Stimulated activated naive B cell treated with anti-CD40 and anti-IgM and Interleukin-4, amounts not matched to agents 10 μg/mL and 1 μg/mL and 100 μg/mL, for 72 hours (primary cell): Measurements from ENCODE around the gene CEP95.

Experiments
- ATAC-seq, 2 donors: fragments of 150-1000 bp; cut with Tn5 transposase; replicated peaks; 2 replicates each; pipeline ENCODE4 v1.10.0; 2021; ENCODE audit warnings: moderate library complexity in 1 of 2
- DNase-seq: peaks from one replicate; pipeline ENCODE4 v3.0.0; 2021
- H3K27ac Mint-ChIP-seq: one replicate; pipeline ENCODE4 v1.8.0; 2022; ENCODE audit warnings: mild to moderate bottlenecking, mixed read lengths
- H3K27me3 Mint-ChIP-seq, 2 donors: one replicate each; pipeline ENCODE4 v1.8.0; 2022; ENCODE audit warnings: mixed read lengths in 2 of 2
- H3K36me3 Mint-ChIP-seq, 2 donors: one replicate each; pipeline ENCODE4 v1.8.0; 2022; ENCODE audit warnings: mixed read lengths in 2 of 2, mild to moderate bottlenecking in 1 of 2
- H3K4me1 Mint-ChIP-seq, 2 donors: one replicate each; pipeline ENCODE4 v1.8.0; 2022; ENCODE audit warnings: mixed read lengths in 2 of 2, mild to moderate bottlenecking in 1 of 2
- H3K4me3 Mint-ChIP-seq, 2 donors: one replicate each; pipeline ENCODE4 v1.8.0; 2022; ENCODE audit warnings: mild to moderate bottlenecking in 2 of 2, mixed read lengths in 2 of 2, moderate library complexity in 1 of 2
- H3K9me3 Mint-ChIP-seq, 2 donors: one replicate each; pipeline ENCODE4 v1.8.0; 2022; ENCODE audit warnings: mixed read lengths in 2 of 2, mild to moderate bottlenecking in 1 of 2

Gene CEP95

DNA sequence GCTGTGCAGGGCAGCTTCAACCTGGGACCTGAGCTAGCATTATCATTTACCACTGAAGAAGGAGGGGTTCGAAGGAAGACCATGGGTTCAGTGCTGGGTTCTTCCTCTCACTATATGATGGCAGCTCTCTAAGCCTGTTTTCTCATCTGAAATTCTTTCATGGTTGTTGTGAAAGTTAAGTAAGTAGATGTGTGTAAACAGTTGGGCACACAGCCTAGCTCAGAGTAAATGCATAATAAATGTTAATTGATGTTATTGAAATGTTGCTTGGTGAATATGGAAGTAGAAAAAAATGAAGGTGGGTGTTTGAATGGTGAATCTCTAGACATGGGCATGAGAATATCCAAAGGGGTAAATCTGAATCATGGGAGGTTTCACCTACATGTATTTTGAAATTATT lies 9.1 kb downstream of the CEP95 start:
- ATAC-seq (peak in 1 of 2 donors; percentile 18), DNase-seq (no peak)
- Mint-ChIP-seq H3K36me3 (peaks cover 14 to 38% of the 10 kb centered on the region in 2 donors), H3K27ac (no peak overlapping the region), H3K9me3 (no peaks in the 10 kb centered on the region), H3K27me3 (no peaks in the 10 kb centered on the region), H3K4me3 (no peak overlapping the region), H3K4me1 (peaks cover 7 to 13% of the 10 kb centered on the region in 2 donors)

- H3K4me1 Mint-ChIP-seq, result peaks cover 7 to 12% of the 10 kb centered on the region in 2 donors
- H3K4me3 Mint-ChIP-seq, result no peak overlapping the region
- no peaks in the 10 kb centered on the region for H3K27me3 Mint-ChIP-seq
- DNase-seq (no peak), ATAC-seq (no peak)
- H3K27ac Mint-ChIP-seq, result no peak overlapping the region
- peaks cover 18 to 39% of the 10 kb centered on the region in 2 donors for H3K36me3 Mint-ChIP-seq
- H3K9me3 Mint-ChIP-seq, result no peaks in the 10 kb centered on the region
Measured at GRCh38 chr17:64519601-64520000, 12.8 kb downstream of the CEP95 start.

- H3K27ac Mint-ChIP-seq, result no peak overlapping the region
- no peaks in the 10 kb centered on the region for H3K9me3 Mint-ChIP-seq
- peaks cover 2 to 6% of the 10 kb centered on the region in 2 donors for H3K4me1 Mint-ChIP-seq
- no peaks in the 10 kb centered on the region for H3K27me3 Mint-ChIP-seq
- peaks cover 18 to 34% of the 10 kb centered on the region in 2 donors for H3K36me3 Mint-ChIP-seq
- DNase-seq (no peak), ATAC-seq (no peak)
- H3K4me3 Mint-ChIP-seq, result no peak overlapping the region
Measured at GRCh38 chr17:64520359-64520758, 13.6 kb downstream of the CEP95 start.

DNA sequence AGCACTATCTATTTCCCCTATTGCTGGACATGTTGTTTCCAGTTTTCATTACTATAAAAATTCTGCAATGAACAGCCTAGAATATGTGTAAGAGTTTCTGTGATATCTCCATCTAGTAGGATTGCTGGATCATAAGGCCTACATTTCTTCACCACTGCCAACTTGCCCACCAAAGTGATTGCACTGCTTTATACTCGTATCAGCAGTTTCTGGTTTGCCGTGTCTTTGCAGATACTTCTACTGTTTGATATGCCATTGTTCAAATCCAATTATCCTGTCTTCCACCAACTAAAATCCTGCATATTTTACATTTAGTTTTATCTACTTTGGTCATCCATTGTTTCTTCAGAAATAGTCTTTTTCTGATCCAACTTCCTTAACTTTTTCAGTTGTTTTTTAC lies 21.1 kb downstream of the CEP95 start:
- H3K27ac Mint-ChIP-seq, result no peak overlapping the region
- ATAC-seq (no peak), DNase-seq (no peak)
- H3K27me3 Mint-ChIP-seq, result no peaks in the 10 kb centered on the region
- no peaks in the 10 kb centered on the region for H3K9me3 Mint-ChIP-seq
- peaks cover 8 to 10% of the 10 kb centered on the region in 2 donors for H3K4me1 Mint-ChIP-seq
- no peak overlapping the region for H3K4me3 Mint-ChIP-seq
- peaks cover 34 to 56% of the 10 kb centered on the region in 2 donors for H3K36me3 Mint-ChIP-seq

DNA sequence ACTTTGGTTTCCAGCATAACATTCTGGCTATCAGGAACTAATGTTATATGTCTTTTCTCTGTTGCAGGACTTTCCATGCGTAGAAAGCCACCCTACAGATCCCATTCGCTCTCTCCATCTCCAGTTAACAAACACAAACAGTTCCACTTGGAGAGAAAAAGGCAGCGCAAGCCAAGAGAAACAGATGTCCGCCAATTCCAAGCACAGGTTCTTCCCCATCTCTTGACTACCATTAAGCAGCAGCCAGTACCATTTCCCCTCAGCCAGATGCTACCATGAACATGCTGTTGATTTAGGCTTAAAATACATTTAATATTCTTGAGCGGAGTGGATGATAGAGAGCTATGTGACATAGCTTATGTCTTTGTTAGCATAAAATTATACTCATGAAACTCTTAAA lies 22.4 kb downstream of the CEP95 start:
- Mint-ChIP-seq H3K36me3 (peaks cover 38 to 61% of the 10 kb centered on the region in 2 donors), H3K27me3 (no peaks in the 10 kb centered on the region)

DNA sequence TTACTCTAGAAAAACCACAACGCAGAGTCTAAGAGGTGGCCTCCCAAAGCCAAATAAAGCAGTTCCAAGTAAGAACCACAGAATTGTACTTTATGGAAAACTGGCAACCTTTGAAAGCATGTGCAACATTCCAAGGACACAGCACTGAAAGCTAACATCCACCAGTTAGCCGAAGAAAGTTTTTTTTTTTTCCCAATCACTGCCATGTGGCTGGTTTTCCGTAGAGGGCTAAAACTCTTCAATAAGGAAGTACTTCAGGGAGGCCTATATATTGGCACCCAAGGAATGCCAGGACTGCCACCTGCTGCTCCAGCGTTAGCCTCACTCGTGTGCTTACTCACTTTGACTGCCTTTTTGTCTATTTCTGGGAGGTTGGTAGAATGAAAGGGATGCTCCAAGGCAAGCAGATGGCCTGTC lies 25.2 kb downstream of the CEP95 start:
- ATAC-seq, result no peak
- Mint-ChIP-seq H3K9me3 (no peaks in the 10 kb centered on the region), H3K27ac (no peak overlapping the region), H3K36me3 (peaks cover 41 to 63% of the 10 kb centered on the region in 2 donors), H3K4me3 (no peak overlapping the region), H3K4me1 (peaks cover 12 to 25% of the 10 kb centered on the region in 2 donors), H3K27me3 (no peaks in the 10 kb centered on the region)
- DNase-seq, result no peak

More for the DNA sequence above, 22.4 kb downstream of the CEP95 start:
- H3K4me1 Mint-ChIP-seq, result peaks cover 10 to 16% of the 10 kb centered on the region in 2 donors
- no peaks in the 10 kb centered on the region for H3K9me3 Mint-ChIP-seq
- DNase-seq (no peak), ATAC-seq (no peak)
- no peak overlapping the region for H3K27ac Mint-ChIP-seq
- no peak overlapping the region for H3K4me3 Mint-ChIP-seq

DNA sequence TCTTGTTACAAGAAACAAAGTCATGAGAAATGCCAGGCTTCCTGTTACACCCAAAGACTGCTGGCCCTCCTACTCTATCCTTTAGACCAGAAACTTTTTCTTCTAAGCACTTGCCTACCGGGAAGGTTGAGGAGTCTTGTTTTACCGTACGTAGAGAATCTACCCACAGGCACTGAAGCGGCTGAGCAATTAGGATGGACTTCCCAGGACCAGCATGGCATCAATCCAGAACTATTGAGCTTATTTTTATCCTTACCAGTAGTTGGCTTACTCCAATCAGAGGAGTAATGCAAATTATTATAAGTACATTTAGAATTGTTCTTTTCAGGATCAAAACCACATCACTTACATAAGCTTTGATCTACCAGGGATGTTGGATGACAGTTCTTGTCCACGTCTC lies 25.6 kb downstream of the CEP95 start:
- Mint-ChIP-seq H3K36me3 (peaks cover 43 to 62% of the 10 kb centered on the region in 2 donors), H3K4me1 (peaks cover 10 to 25% of the 10 kb centered on the region in 2 donors), H3K9me3 (no peaks in the 10 kb centered on the region), H3K4me3 (no peak overlapping the region), H3K27ac (no peak overlapping the region), H3K27me3 (no peaks in the 10 kb centered on the region)
- ATAC-seq (no peak), DNase-seq (no peak)

- Mint-ChIP-seq H3K36me3 (peaks cover 44 to 62% of the 10 kb centered on the region in 2 donors), H3K4me1 (peaks cover 10 to 25% of the 10 kb centered on the region in 2 donors), H3K27ac (peak overlapping the region; percentile 72), H3K4me3 (no peak overlapping the region), H3K27me3 (no peaks in the 10 kb centered on the region), H3K9me3 (no peaks in the 10 kb centered on the region)
- DNase-seq (no peak), ATAC-seq (no peak)
Measured at GRCh38 chr17:64533784-64534183, 27.0 kb downstream of the CEP95 start.

- peak; percentile 50 to 52 for ATAC-seq
- peaks cover 46 to 61% of the 10 kb centered on the region in 2 donors for H3K36me3 Mint-ChIP-seq
- H3K27me3 Mint-ChIP-seq, result no peaks in the 10 kb centered on the region
- H3K9me3 Mint-ChIP-seq, result no peaks in the 10 kb centered on the region
- peaks cover 10 to 25% of the 10 kb centered on the region in 2 donors for H3K4me1 Mint-ChIP-seq
- H3K27ac Mint-ChIP-seq, result peak overlapping the region; percentile 72
- DNase-seq, result no peak
- no peak overlapping the region for H3K4me3 Mint-ChIP-seq
Measured at GRCh38 chr17:64534187-64534586, 27.4 kb downstream of the CEP95 start.

- no peak overlapping the region for H3K27ac Mint-ChIP-seq
- H3K4me1 Mint-ChIP-seq, result peaks cover 10 to 25% of the 10 kb centered on the region in 2 donors
Measured at GRCh38 chr17:64535357-64535756, 28.6 kb downstream of the CEP95 start.

DNA sequence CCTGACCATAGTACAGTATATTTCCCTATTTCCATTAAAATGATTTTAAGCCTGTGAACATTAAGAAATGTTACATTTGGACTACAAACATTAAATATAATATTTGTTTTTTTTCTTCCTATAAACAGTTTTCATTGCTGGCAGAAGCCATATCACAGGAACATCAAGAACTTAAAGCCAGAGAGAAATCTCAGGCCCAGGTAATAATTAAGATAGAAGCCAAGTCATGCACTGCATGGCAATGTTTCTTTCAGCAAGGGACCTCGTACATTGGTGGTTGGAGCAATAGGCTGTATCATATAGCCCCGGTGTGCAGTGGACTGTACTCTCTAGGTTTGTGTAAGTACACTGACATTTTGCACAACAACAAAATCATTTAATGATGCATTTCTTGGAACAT lies 30.1 kb downstream of the CEP95 start:
- no peak for ATAC-seq
- H3K36me3 Mint-ChIP-seq, result peaks cover 39 to 56% of the 10 kb centered on the region in 2 donors
- H3K27me3 Mint-ChIP-seq, result no peaks in the 10 kb centered on the region
- H3K27ac Mint-ChIP-seq, result no peak overlapping the region
- peaks cover 4 to 15% of the 10 kb centered on the region in 2 donors for H3K4me1 Mint-ChIP-seq
- DNase-seq, result no peak
- H3K9me3 Mint-ChIP-seq, result no peaks in the 10 kb centered on the region
- H3K4me3 Mint-ChIP-seq, result no peak overlapping the region

More at GRCh38 chr17:64535357-64535756, 28.6 kb downstream of the CEP95 start:
- no peak overlapping the region for H3K4me3 Mint-ChIP-seq
- DNase-seq (no peak), ATAC-seq (peak in 1 of 2 donors; percentile 33)
- no peaks in the 10 kb centered on the region for H3K27me3 Mint-ChIP-seq
- H3K9me3 Mint-ChIP-seq, result no peaks in the 10 kb centered on the region
- peaks cover 42 to 59% of the 10 kb centered on the region in 2 donors for H3K36me3 Mint-ChIP-seq

DNA sequence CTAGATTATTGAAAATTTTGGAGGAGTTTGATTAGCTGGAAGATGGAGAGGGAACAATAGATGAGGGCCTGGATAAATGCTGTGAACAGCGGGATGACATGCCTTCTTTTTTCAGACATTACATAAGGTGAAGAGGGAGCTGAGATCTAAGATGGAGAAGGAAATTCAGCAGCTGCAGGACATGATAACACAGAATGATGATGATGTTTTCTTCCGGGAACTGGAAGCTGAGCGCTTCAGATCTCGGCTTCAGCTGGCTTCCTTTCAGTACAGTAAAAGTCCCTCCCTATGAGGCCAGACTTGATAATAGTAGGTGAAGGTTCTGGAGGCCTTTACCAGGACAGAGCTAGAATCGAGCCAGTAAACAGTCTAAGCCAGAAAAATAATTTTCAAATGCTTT lies 30.7 kb downstream of the CEP95 start:
- no peak for ATAC-seq
- peak overlapping the region; percentile 6 for H3K27ac Mint-ChIP-seq
- H3K4me1 Mint-ChIP-seq, result peaks cover 4 to 15% of the 10 kb centered on the region in 2 donors
- H3K9me3 Mint-ChIP-seq, result no peaks in the 10 kb centered on the region
- no peak for DNase-seq
- H3K36me3 Mint-ChIP-seq, result peaks cover 40 to 54% of the 10 kb centered on the region in 2 donors
- no peaks in the 10 kb centered on the region for H3K27me3 Mint-ChIP-seq
- H3K4me3 Mint-ChIP-seq, result no peak overlapping the region

GRCh38 chr17:64538508-64539130 lies 31.8 kb downstream of the CEP95 start:
- Mint-ChIP-seq H3K4me1 (peaks cover 3 to 9% of the 10 kb centered on the region in 2 donors), H3K36me3 (peaks cover 32 to 50% of the 10 kb centered on the region in 2 donors), H3K27ac (peak overlapping the region; percentile 4), H3K9me3 (no peaks in the 10 kb centered on the region), H3K27me3 (no peaks in the 10 kb centered on the region), H3K4me3 (no peak overlapping the region)
- no peak for ATAC-seq
- DNase-seq, result no peak

DNA sequence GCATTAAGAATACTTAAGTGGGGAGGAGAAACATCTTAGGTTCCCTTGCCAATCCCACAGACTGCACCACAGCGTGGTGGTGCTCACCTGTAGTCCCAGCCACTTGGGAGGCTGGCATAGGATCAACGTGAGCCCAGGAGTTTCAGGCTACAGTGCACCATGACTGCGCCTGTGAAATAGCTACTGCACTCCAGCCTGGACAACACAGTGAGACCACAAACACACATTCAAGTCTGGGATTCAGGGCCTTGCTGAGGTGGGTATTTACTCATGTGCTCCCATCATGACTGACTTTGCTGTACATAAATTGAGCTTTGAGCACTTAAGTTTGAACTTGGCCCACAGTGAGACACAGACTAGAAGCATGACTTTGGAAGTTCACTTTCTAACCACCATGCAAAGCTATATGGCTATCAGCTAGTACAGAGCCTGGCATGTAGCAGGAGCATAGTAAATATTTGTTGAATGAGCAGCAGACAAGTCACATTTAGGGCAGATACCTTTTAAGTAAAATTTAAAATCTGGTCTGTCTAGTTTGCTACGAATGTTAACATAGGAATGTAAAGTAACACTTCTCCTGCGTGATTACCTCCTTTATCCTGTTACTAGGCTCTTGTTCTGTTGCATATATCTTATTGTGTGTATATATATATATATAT lies 33.5 kb downstream of the CEP95 start:
- Mint-ChIP-seq H3K27me3 (no peaks in the 10 kb centered on the region), H3K27ac (no peak overlapping the region), H3K4me3 (no peak overlapping the region), H3K36me3 (peaks cover 26 to 43% of the 10 kb centered on the region in 2 donors), H3K9me3 (no peaks in the 10 kb centered on the region), H3K4me1 (peaks cover 0 to 7% of the 10 kb centered on the region in 2 donors)
- DNase-seq (no peak), ATAC-seq (no peak)

- ATAC-seq (no peak), DNase-seq (no peak)
- Mint-ChIP-seq H3K4me3 (no peak overlapping the region), H3K36me3 (peaks cover 11 to 20% of the 10 kb centered on the region in 2 donors), H3K27me3 (no peaks in the 10 kb centered on the region), H3K4me1 (no peaks in the 10 kb centered on the region), H3K9me3 (no peaks in the 10 kb centered on the region), H3K27ac (no peak overlapping the region)
Measured at GRCh38 chr17:64544742-64545141, 38.0 kb downstream of the CEP95 start.
